Measurements from ENCODE around the gene MS4A7.

The MS4A7 gene

GRCh38 chr11:60371854-60372253, 6.5 kb upstream of the MS4A7 start:
- no peak for DNase-seq

GRCh38 chr11:60372767-60373166, 5.6 kb upstream of the MS4A7 start:
- no peak for DNase-seq

- no peak for DNase-seq
Observed at GRCh38 chr11:60375316-60375715, 3.0 kb upstream of the MS4A7 start.

- no peak for DNase-seq
Observed at GRCh38 chr11:60376601-60377000, 1.7 kb upstream of the MS4A7 start.

- no peak for DNase-seq
Observed at GRCh38 chr11:60377401-60378136, 763 bp upstream of the MS4A7 start.

- no peak for DNase-seq
Observed at GRCh38 chr11:60389279-60389910, 11.1 kb downstream of the MS4A7 start.

- DNase-seq, result no peak
Observed at GRCh38 chr11:60390419-60390818, 12.1 kb downstream of the MS4A7 start.

- DNase-seq, result no peak
Observed at GRCh38 chr11:60392361-60392760, 14.0 kb downstream of the MS4A7 start.

- no peak for DNase-seq
Observed at GRCh38 chr11:60393016-60393415, 14.7 kb downstream of the MS4A7 start.

- DNase-seq, result no peak
Observed at GRCh38 chr11:60394666-60395380, 16.5 kb downstream of the MS4A7 start.

GRCh38 chr11:60396382-60396781, 18.1 kb downstream of the MS4A7 start, which contains the start of gene MS4A14:
TSS of gene MS4A14 (plus strand) at chr11:60396459. CDS start at chr11:60396579, 120 bp downstream.
- no peak for DNase-seq

GRCh38 chr11:60396799-60397198, 18.5 kb downstream of the MS4A7 start:
- no peak for DNase-seq

- no peak for DNase-seq
Observed at GRCh38 chr11:60420015-60420414, 41.7 kb downstream of the MS4A7 start.

GRCh38 chr11:60422609-60423008, 44.3 kb downstream of the MS4A7 start:
- DNase-seq, result no peak

- no peak for DNase-seq
Observed at GRCh38 chr11:60428517-60428916, 50.2 kb downstream of the MS4A7 start.

- no peak for DNase-seq
Observed at GRCh38 chr11:60429272-60429671, 50.9 kb downstream of the MS4A7 start, which contains the start of gene MS4A5. TSS of gene MS4A5 (plus strand) at chr11:60429572. CDS start at chr11:60429675, 103 bp downstream.

GRCh38 chr11:60431251-60431650, 52.9 kb downstream of the MS4A7 start:
- DNase-seq, result no peak

- no peak for DNase-seq
Observed at GRCh38 chr11:60433401-60433800, 55.1 kb downstream of the MS4A7 start.

All from activated effector memory CD4-positive, alpha-beta T cell treated with Interleukin-2 at 50 U/mL for 16 hours (primary cell).